NCI-H1105 (cell line): ENCODE data around the gene PLCG2.
A peak's percentile ranks its signal among the peaks of the same experiment; 100 is the strongest.
"Not testable (repeated sequence)": the region's sequence is repeated elsewhere in the genome, so short reads cannot be mapped to it uniquely, and the experiment has no call there.

Source experiments
- DNase-seq: peaks from one replicate; lab custom pipeline; 2025; lab: John Stamatoyannopoulos, UW

Gene PLCG2

DNA sequence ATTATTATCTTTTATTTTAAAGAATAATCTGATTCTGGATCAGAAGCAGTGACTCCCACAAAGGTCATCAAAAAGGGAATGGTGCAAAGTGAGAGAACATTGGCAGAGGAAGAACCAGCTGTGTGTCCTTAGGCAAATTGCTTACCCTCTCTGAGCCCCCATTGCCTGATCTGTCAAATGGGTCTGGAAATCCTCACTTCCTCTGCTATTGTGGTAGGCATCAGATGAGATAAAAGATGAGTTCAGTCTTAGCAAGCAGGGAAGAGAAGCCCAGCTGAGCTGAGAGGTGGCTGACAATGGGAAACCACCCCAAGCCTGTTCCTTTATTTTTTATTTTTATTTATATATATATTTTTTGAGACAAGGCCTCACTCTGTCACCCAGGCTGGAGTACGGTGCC is 24.2 kb upstream of the PLCG2 start:
- DNase-seq = no peak

DNA sequence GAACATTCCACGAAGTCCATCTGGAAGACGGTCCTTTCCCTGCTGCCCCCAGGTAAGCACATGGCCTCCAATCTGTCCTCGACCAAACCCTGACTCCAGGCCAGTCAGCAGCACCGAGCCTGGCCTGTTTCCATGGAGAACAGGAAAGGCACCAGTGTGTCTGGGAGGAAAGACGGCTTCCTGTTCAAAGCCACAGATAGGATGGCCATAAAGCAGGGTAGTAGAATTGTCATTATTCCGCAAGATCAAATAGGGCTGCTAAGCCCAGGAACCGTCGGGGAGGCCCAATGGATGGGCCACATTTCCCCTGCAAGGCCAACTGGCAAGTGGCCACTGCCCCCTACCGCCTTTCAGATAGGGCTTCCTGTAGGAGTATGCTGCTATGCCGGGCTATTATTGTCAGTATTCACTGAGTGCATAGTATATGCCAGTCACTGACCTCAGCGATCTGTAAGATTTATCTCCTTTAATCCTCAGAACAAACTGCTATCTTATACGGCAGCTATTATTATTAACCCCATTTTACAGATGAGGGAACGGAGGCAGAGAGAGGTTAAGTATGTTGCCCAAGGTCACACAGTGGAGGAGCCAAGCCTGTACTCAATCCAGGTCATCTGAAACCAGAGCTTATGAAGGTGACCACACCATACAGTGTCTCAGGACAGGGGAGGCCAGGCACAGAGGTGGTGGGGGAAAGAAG is 23.0 kb upstream of the PLCG2 start:
- DNase-seq = no peak

DNA sequence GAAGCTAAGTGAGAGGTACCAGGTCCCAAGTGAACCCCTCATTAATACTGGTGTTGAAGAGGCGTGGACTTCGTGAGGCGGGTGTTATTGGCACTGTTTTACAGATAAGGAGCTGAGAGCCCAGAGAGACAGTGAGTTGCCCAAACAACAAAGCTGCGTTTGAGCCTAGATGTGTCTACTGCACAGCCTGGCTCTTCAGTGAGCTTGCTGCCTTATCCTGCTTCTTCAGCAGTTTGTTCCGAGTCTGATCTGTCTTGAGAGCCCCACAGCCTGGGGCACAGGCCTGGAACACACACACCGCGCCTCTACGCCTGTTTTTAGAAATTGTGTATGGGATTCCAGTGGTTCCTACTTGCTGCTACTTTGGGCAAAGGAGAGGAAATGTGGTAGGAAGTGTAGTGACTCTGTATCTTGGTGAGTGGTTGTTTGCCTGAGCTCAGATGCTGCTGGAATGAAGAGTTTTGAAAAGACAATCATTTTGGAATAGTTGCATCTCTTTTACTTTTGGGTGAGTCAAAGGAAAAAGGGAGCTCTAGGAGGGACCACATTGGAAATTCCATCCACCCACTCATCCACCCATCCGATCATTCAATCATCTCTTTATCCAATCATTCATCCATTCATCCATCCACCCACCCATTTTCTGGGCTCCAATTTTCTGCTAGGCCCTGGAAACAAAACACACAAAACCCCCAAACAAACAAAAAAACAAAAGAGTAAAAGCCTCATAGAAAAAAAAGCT is 22.3 kb upstream of the PLCG2 start:
- no peak for DNase-seq

DNA sequence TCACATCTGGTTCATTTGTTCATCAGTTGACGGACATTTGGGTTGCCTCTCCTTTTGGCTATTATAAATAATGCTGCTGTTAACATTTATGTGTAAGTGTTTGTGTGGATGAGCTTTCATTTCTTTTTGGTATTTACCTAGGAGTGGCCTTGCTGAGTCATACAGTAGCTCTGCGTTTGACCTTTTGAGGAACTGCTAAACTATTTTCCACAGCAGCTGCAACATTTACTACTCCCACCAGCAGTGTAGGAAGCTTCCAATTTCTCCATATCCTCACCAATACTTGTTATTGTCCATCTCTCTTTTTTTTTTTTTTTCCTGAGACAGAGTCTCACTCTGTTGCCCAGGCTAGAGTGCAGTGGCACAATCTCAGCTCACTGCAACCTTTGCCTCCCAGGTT is 20.7 kb upstream of the PLCG2 start:
- no peak for DNase-seq

DNA sequence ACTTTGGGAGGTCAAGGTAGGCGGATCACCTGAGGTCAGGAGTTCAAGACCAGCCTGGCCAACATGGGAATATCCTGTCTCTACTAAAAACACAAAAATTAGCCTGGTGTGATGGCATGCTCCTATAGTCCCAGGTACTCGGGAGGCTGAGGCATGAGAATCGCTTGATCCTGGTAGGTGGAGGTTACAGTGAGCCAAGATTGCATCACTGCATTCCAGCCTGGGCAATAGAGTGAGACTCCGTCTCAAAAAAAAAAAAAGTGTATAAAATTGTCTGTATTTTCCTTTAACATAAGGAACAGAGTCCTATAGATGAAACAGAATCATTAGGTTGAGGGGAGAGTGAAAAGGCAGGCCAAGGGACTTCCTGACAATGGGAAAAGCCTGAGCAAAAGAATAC is 16.8 kb upstream of the PLCG2 start:
- not testable (repeated sequence) for DNase-seq

DNA sequence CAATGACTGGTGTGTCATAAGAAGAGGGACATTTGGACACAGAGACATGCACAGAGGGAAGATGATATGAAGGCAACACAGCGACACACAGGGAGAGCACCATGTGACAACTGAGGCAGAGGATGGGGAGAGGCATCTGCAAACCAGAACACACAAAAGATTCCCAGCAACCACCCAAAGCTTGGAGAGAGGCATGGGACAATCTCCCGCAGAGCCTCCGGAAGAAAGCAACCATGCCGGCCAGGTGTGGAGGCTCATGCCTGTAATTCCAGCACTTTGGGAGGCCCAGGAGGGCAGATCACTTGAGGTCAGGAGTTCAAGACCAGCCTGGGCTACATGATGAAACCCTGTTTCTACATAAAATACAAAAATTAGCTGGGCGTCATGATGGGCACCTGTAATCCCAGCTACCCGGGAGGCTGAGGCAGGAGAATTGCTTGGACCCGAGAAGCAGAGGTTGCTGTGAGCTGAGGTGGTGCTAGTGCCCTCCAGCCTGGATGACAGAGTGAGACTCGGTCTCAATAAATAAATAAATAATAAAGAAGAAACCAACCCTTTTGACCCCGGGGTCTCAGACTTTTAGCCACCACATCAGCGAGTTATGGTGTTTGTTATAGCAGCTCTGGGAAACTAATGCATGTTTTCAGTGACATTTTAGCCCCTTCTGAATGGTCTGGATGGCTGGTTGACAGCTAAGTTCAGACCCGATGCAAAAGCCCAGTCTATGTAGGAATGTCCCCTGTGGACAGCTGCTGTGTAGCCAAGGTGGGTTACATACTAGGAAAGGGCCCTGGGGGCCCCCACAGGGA is 13.8 kb upstream of the PLCG2 start:
- DNase-seq = no peak

DNA sequence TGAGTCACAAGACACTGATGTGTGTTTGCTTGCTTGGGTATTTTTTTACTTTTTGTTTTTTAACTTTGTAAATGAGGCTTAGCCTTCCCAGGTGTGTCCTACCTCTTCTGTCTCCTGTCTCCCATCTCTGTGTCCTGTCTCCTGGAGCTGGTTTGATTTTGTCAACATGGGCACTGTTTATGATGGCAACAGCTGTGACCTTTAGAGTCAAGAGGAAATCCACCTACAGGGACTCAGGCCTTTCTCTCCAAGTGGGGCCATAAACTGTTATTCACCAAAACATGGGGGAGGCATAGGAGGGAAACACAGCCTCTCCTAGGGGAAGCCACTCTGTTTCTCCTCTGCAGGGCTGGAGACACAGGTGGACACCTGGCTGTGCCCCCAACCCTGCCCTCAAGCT is 13.1 kb upstream of the PLCG2 start:
- no peak for DNase-seq

DNA sequence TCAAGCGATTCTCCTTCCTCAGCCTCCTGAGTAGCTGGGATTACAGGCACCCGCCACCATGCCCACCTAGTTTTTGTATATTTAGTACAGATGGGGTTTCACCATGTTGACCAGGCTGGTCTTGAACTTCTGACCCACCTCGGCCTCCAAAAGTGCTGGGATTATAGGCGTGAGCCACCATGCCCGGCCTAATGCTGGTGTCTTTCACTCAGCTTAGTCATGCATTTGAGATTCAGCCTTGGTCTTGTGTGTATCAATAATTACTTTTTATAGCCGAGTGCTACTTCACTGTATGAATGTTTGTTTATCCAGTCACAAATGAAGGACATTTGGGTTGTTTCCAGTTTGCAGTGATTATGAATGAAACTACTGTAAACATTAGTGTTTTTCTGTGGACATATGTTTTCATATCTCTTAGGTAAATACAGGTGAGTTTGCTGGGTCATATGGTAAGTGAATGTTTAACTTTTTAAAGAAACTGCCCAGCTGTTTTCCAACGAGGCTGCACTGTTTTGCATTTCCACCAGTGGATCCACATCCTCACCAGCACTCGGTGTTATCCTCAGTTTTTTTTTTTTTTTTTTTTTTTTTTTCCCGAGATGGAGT is 11.0 kb upstream of the PLCG2 start:
- peak; percentile 41 for DNase-seq

DNA sequence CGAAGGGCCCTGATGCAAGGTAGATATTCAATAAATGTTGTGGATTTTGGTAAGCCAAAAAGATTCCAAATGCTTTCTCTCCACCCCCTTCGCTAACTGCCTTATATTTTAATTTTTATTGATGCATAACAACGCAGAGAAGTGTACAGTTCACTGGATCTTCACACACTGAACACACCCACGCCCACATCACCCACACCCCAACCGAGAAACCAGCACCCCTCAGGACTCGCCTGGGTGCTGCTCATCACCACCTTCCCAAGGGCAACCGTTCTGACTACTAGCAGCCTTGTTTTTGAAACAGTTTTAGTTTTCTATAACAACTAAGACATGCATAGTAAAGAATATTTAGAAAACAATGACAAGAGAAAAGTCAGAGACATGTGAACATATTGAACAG is 9.1 kb upstream of the PLCG2 start:
- no peak for DNase-seq

DNA sequence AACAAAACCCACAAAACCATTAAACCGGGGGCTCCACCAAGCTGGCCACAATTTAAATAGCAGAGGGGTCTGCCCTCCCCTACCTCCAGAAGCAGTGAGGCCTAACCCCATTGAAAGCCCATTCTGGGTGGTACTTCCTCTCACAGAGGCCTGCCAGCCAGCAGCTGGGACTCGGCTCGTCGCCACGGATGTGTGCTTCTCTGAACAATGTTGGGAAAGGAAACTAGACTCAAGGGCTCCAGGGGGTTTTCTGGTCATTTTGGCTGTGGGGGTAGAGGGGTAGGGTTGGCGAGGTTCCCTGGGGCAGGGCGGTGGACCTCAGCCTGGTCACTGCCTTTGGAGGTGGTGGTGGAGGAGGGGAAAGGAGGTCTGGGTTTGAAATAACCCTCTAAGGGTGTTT is 4.7 kb upstream of the PLCG2 start:
- no peak for DNase-seq

DNA sequence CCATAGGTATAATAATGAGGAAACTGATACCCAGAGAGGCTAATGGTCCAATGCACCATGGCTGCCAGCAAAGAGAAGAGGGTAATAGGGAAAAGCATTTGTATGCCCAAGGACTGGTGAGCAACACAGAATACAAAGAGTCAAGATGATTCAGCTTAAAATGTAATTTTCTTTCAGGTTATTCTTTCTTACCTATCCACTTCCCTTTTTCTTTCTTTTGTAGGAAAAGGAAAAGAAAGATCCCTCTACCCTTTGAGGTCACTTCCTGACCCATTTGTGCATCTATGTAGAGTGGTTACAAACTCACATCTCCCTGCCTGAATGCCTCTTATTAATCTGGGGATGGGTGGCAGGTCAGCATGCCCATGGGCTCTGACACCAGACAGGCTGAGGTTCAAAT is 3.5 kb upstream of the PLCG2 start:
- DNase-seq = no peak

DNA sequence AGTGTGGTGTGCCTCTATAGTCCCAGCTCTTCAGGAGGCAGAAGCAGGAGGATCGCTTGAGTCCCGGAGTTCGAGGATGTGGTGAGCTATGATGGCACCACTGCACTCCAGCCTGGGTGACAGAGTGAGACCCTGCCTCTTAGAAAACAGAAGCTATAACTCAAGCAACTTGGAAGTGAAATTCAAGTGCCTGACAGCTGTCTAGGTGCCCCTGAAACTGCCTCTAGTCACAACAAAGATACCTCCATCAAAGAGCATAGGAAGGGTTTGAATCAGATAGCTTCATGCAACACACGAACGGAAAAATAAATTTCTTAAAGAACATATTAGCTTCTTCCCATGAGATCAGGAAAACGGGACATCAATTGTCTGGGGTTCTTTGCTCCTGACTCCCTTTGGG is 860 bp upstream of the PLCG2 start:
- no peak for DNase-seq

DNA sequence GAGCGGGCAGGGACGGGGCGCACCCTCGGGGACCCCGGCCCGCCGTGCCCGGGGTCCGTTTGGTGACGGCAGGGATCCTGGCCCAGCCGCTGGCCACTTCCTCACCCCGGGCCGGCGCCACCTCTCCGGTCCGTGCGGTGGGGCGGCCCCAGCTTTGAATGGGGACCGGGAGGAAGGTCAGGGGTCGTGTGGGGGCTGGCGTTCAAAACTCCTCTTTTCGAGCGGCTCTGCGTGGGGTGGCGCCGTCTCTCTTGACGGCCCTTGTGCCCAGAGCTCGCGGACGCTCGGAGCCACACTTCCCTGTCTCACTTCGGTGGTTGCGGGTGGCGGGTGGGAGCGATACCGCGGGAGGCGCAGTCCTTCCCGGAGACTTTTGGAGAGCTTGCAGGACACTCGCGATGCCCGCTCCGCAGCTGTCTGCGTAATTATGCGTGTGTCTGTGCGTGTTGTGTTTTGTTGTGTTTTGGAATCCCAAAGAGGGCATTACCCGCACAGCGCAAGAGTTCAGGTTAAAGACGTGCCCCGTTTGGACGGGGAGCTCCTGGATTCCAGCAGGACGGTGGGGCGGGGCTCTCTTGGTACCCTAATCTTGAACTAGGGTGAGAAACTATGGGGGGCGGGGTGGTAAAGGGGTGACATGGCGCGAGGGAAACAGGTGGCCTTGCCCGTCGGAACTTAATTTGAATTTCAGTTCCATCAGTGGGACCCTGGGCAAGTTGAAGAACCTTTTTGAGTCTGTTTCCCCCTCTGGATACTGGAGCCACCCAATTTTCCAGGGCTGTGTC is 637 bp downstream of the PLCG2 start:
- DNase-seq = no peak

DNA sequence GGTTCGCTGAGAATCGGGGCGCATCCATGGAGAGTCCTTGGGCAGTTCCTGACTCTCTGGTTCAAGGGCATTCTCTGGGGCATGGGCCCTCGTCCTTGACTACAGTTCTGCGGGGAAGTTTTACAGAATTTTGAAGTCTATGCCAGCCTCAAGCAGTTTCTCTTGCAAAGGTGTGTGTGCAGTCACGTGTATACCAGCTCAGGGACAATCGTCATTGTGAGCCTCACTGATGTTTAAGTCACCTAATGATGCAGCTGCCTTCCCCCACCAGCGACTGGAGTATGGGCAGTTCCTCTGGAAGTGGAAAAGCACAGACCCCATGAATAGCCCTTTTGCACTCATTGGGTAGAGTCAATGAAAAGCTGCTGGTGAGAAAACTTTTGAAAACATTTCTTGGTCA is 1.3 kb downstream of the PLCG2 start:
- DNase-seq = no peak

DNA sequence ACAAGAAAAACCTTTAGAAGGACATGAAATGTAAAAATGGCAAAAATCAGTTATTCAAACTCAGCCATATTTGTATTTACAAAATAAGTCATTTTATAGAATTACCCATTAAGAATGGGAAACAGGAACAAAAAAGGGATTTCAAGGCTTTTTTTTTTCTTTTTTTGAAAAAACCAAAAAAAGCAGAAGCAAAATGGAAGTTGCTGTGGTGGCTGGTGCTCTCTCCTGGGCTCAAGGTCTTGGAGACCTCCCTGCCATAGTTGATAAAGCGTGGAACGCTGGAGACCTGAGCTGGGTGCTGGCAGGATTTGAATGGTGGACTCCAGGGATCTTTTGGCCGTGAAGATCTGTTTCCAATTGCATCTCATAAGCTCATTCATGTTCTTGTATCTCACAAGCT is 3.1 kb downstream of the PLCG2 start:
- DNase-seq = no peak

DNA sequence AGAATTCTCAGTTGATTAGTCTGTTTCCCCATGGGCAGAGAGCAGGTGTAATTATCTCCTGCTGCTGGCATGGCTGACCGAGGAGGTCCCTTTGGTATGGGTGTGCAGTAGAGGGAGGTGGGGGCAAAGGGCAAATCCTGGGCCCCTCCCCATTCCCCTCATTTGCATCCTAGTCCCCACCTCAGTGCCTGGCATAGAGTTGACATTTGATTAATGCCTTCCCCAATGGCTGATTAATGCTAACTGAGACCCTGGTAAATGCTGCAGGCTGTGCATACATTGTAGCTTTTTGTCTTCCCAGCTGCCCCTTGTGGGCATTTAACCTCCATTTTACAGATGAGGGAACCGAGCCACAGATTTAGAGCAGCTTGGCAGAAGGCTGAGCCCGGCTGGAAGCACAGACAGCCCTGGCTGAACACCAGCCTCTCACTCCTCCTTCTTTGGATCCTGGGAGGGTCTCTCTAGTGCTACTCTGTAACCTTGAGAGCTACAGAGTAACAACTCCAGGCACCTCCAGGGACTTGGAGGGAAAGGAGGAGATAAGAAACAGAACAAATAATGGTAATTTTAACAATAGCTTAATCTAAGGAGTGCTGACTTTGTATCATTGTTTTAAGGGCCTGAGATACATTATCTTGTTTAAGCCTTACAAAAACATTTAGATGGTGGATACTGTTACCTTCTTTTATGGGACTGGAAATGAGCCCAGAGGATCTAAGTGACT is 5.1 kb downstream of the PLCG2 start:
- DNase-seq = no peak

DNA sequence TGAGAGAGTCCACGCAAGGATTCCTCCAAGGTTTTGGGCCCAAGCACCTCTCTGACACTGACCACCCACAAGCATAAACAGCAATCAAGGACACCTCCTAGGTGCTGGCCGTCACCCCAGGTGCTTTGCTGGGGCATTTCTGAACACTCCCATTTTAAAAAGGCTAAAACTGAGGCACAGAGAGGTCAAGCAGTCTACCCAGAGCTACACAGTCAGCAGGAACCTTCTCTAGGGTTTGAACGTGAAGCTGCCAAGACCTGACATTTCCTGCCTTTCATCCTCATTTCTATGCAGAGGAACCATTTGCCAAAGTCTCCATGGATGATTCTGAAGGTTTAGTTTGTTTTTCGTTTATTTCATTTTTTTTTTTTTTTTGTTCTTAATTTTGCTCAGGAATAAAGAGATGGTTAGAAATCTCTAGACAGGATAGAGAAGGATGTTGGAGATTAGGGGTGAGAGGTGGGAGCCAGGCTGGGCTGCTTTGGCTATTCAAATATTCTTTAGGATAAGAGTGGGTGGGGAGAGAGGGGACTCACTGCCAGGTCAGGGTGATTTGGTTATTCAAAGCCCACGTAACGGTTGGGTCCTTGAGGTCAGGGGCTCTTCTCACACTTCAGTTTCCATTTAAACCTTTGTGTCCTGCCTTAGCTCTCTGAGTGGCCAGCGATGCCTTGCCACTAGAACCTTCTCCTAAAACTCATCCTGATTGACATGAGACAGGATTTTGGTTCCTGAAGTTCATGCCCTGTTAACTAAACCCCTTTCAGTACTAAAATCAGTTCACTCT is 6.2 kb downstream of the PLCG2 start:
- DNase-seq = no peak

DNA sequence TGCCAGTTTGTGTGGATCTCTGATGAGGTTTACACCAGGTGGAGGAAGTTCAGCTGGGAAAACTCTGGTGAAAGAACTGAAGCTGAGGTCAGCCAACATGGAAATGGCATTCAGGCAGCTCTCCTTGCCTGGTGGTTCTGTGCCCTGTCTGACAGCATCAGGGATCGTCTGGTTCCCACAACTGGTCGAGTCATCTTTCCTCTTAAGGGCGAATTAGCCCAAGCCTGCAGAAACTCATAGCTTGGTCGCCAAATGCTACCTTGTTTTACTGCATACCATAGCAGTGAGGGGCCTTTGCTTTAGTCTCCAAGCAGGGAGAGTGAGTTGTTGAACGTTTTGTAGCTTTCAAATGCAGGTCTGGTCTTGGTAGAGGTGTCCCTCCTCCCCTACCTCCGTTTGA is 7.2 kb downstream of the PLCG2 start:
- DNase-seq = no peak

DNA sequence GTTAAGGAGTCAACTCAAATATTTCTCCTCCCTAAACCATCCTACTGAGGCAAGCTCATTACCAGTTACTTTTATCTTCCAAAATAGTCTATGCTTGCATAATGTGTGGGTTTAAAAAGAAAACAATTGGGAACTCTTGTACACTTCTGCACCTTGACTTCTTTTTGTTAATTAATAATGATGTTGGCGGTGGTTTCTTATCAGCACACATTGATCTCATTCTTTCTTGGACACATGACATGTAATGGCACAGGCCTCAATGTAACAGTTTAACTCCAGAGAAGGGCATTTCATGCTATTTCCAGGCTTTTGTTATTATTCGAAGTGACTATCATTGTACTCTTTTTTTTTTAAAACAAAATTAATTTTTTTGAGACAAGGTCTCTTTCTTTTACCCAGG is 7.8 kb downstream of the PLCG2 start:
- DNase-seq = no peak

DNA sequence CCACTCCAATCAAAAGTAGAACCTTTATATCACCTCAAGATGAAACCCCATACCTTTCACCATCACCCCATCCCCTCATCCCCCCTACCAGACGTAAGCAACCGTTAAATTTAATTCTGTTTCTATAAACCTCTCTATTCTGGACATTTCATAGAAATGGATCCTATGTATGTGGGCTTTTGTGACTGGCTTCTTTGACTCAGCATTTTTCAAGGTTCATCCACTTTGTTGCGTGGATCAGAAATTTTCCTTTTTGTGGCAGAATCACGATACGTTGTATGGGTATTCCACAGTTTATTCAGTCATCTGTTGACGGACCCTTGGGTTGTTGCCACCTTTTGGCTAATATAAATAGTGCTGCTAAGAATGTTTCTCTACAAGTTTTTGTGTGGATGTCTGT is 8.6 kb downstream of the PLCG2 start:
- DNase-seq = no peak
